ENCODE data around the gene NMNAT3.

Gene NMNAT3

GRCh38 chr3:139675327-139675726 is 2.4 kb downstream of the NMNAT3 start:
- no peak for DNase-seq (ENCODE audit: low read depth in 2 of 2)

GRCh38 chr3:139674571-139675260 is 3.1 kb downstream of the NMNAT3 start:
- no peak for DNase-seq (ENCODE audit: low read depth in 2 of 2)

GRCh38 chr3:139672884-139673283 is 4.9 kb downstream of the NMNAT3 start:
- DNase-seq (ENCODE audit: low read depth in 2 of 2), result no peak

GRCh38 chr3:139671863-139672646 is 5.7 kb downstream of the NMNAT3 start:
- no peak for DNase-seq (ENCODE audit: low read depth in 2 of 2)

GRCh38 chr3:139671107-139671506 is 6.7 kb downstream of the NMNAT3 start:
- no peak for DNase-seq (ENCODE audit: low read depth in 2 of 2)

- no peak for DNase-seq (ENCODE audit: low read depth in 2 of 2)
Measured at GRCh38 chr3:139670196-139670595, 7.6 kb downstream of the NMNAT3 start.

- DNase-seq (ENCODE audit: low read depth in 2 of 2), result no peak
Measured at GRCh38 chr3:139668332-139668731, 9.4 kb downstream of the NMNAT3 start.

GRCh38 chr3:139664958-139665357 is 12.8 kb downstream of the NMNAT3 start:
- no peak for DNase-seq (ENCODE audit: low read depth in 2 of 2)

- DNase-seq (ENCODE audit: low read depth in 2 of 2), result no peak
Measured at GRCh38 chr3:139660269-139660668, 17.5 kb downstream of the NMNAT3 start.

- no peak for DNase-seq (ENCODE audit: low read depth in 2 of 2)
Measured at GRCh38 chr3:139659511-139659910, 18.3 kb downstream of the NMNAT3 start.

GRCh38 chr3:139657936-139658335 is 19.8 kb downstream of the NMNAT3 start:
- no peak for DNase-seq (ENCODE audit: low read depth in 2 of 2)

- DNase-seq (ENCODE audit: low read depth in 2 of 2), result no peak
Measured at GRCh38 chr3:139657434-139657833, 20.3 kb downstream of the NMNAT3 start.

GRCh38 chr3:139655909-139656595 is 21.7 kb downstream of the NMNAT3 start:
- no peak for DNase-seq (ENCODE audit: low read depth in 2 of 2)

GRCh38 chr3:139654637-139655365 is 23.0 kb downstream of the NMNAT3 start:
- DNase-seq (ENCODE audit: low read depth in 2 of 2), result no peak

- no peak for DNase-seq (ENCODE audit: low read depth in 2 of 2)
Measured at GRCh38 chr3:139653582-139653981, 24.2 kb downstream of the NMNAT3 start.

- no peak for DNase-seq (ENCODE audit: low read depth in 2 of 2)
Measured at GRCh38 chr3:139652561-139652960, 25.2 kb downstream of the NMNAT3 start.

- DNase-seq (ENCODE audit: low read depth in 2 of 2), result no peak
Measured at GRCh38 chr3:139647866-139648435, 29.8 kb downstream of the NMNAT3 start.

- DNase-seq (ENCODE audit: low read depth in 2 of 2), result no peak
Measured at GRCh38 chr3:139646512-139646911, 31.3 kb downstream of the NMNAT3 start.

- DNase-seq (ENCODE audit: low read depth in 2 of 2), result no peak
Measured at GRCh38 chr3:139642996-139643395, 34.8 kb downstream of the NMNAT3 start.

- DNase-seq (ENCODE audit: low read depth in 2 of 2), result no peak
Measured at GRCh38 chr3:139640456-139640855, 37.3 kb downstream of the NMNAT3 start.

GRCh38 chr3:139639662-139640061 is 38.1 kb downstream of the NMNAT3 start:
- no peak for DNase-seq (ENCODE audit: low read depth in 2 of 2)

GRCh38 chr3:139638518-139638917 is 39.3 kb downstream of the NMNAT3 start:
- no peak for DNase-seq (ENCODE audit: low read depth in 2 of 2)

All from stimulated activated CD4-positive, alpha-beta T cell treated with anti-CD3 and anti-CD28 coated beads, Interleukin-1b, Interleukin-23, amount 100 ng/mL, for 4 hours (primary cell).